ENCODE results near the gene AIFM3. TPM values are rescaled to one million over a fixed set of nuclear protein-coding genes. Genes with fewer than 3 reads are reported as not detected.

AIFM3 gene
- polyA plus RNA-seq, 1 donor from 2014 or later: 1.1 TPM

DNA sequence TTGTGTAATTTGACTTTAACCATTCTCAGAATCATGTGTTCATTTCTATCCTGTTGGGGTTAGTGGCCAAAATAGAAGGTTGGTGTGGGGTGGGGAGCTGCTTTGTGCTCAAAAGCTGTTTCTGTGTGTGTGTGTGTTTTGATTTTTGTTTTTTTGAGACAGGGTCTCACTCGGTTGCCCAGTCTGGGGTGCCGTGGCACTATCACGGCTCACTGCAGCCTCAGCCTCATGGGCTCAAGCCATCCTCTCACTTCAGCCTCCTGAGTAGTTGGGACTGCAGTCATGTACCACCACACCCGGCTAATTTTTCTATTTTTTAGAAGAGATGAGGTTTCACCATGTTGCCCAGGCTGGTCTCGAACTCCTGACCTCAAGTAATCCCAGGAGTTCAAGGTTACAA lies 18.1 kb upstream of the AIFM3 start:
- H3K4me3 ChIP-seq (ENCODE audit: low read length): no peak overlapping the region
- no peak overlapping the region for H3K9ac ChIP-seq (ENCODE audit: low read length)
- H3K79me2 ChIP-seq (replicated peaks; ENCODE audit: insufficient read depth, low read length): peaks cover 44% of the 10 kb centered on the region
- no peaks in the 10 kb centered on the region for H3F3A ChIP-seq (ENCODE audit: insufficient read depth, low read length, poor library complexity, severe bottlenecking)
- peaks cover 18% of the 10 kb centered on the region for H3K36me3 ChIP-seq (ENCODE audit: insufficient read depth, low read length)
- no peaks in the 10 kb centered on the region for H3K27me3 ChIP-seq (ENCODE audit: insufficient read depth, low read depth, low read length)
- no peaks in the 10 kb centered on the region for H3K9me2 ChIP-seq (ENCODE audit: insufficient read depth, low read length)
- H3K9me3 ChIP-seq (ENCODE audit: low read length): no peaks in the 10 kb centered on the region
- H2AFZ ChIP-seq (ENCODE audit: low read depth, low read length): no peak overlapping the region
- no peaks in the 10 kb centered on the region for H4K20me1 ChIP-seq (ENCODE audit: insufficient read depth)
- H3K4me2 ChIP-seq (ENCODE audit: low read length): no peak overlapping the region
- no peak overlapping the region for H3K27ac ChIP-seq (ENCODE audit: low read length)
- TF ChIP-seq RAD21 (conservative IDR thresholded peaks at IDR 0.05): no peak
- TF ChIP-seq EP300 (conservative IDR thresholded peaks at IDR 0.05; ENCODE audit: poor library complexity, severe bottlenecking): no peak
- no peak for TF ChIP-seq SMC3 (conservative IDR thresholded peaks at IDR 0.05; ENCODE audit: poor library complexity)
- no peak for TF ChIP-seq MXI1 (conservative IDR thresholded peaks at IDR 0.05; ENCODE audit: poor library complexity, severe bottlenecking)
- no peak for TF ChIP-seq EZH2 (IDR thresholded peaks at IDR 0.05; ENCODE audit: borderline replicate concordance, insufficient read depth, low read length, poor library complexity, severe bottlenecking)
- TF ChIP-seq POLR2AphosphoS5 (IDR thresholded peaks at IDR 0.05): no peak
- TF ChIP-seq, protein P1, sequence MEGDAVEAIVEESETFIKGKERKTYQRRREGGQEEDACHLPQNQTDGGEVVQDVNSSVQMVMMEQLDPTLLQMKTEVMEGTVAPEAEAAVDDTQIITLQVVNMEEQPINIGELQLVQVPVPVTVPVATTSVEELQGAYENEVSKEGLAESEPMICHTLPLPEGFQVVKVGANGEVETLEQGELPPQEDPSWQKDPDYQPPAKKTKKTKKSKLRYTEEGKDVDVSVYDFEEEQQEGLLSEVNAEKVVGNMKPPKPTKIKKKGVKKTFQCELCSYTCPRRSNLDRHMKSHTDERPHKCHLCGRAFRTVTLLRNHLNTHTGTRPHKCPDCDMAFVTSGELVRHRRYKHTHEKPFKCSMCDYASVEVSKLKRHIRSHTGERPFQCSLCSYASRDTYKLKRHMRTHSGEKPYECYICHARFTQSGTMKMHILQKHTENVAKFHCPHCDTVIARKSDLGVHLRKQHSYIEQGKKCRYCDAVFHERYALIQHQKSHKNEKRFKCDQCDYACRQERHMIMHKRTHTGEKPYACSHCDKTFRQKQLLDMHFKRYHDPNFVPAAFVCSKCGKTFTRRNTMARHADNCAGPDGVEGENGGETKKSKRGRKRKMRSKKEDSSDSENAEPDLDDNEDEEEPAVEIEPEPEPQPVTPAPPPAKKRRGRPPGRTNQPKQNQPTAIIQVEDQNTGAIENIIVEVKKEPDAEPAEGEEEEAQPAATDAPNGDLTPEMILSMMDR (IDR thresholded peaks at IDR 0.05; ENCODE audit: poor library complexity, severe bottlenecking): no peak
- TF ChIP-seq TAF1 (IDR thresholded peaks at IDR 0.05; ENCODE audit: low read depth): no peak
- TF ChIP-seq, protein P2, sequence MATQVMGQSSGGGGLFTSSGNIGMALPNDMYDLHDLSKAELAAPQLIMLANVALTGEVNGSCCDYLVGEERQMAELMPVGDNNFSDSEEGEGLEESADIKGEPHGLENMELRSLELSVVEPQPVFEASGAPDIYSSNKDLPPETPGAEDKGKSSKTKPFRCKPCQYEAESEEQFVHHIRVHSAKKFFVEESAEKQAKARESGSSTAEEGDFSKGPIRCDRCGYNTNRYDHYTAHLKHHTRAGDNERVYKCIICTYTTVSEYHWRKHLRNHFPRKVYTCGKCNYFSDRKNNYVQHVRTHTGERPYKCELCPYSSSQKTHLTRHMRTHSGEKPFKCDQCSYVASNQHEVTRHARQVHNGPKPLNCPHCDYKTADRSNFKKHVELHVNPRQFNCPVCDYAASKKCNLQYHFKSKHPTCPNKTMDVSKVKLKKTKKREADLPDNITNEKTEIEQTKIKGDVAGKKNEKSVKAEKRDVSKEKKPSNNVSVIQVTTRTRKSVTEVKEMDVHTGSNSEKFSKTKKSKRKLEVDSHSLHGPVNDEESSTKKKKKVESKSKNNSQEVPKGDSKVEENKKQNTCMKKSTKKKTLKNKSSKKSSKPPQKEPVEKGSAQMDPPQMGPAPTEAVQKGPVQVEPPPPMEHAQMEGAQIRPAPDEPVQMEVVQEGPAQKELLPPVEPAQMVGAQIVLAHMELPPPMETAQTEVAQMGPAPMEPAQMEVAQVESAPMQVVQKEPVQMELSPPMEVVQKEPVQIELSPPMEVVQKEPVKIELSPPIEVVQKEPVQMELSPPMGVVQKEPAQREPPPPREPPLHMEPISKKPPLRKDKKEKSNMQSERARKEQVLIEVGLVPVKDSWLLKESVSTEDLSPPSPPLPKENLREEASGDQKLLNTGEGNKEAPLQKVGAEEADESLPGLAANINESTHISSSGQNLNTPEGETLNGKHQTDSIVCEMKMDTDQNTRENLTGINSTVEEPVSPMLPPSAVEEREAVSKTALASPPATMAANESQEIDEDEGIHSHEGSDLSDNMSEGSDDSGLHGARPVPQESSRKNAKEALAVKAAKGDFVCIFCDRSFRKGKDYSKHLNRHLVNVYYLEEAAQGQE (IDR thresholded peaks at IDR 0.05; ENCODE audit: borderline replicate concordance): no peak

DNA sequence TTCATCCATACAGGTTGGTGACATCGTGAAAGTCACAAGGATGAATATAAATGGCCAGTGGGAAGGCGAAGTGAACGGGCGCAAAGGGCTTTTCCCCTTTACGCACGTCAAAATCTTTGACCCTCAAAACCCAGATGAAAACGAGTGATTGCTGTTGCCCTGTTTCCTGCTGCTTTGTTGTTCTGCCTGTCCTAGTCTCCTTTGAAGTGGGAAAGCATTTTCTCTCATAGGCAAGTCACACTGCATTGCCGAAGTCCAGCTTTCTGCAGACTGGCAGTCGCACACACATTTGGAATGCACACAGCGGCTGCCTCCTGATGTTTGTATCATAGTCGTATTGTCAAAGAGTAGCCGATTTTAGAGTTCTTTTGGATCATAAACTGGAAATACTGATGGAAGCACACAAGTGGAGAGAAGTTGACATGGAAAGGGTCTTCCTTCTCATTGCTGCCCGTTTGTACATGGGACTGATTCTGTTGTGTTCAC lies 17.3 kb upstream of the AIFM3 start:
- Histone ChIP-seq H3K27me3 (ENCODE audit: insufficient read depth, low read depth, low read length) (no peaks in the 10 kb centered on the region), H3F3A (ENCODE audit: insufficient read depth, low read length, poor library complexity, severe bottlenecking) (no peaks in the 10 kb centered on the region), H3K27ac (ENCODE audit: low read length) (no peak overlapping the region), H3K9me2 (ENCODE audit: insufficient read depth, low read length) (no peaks in the 10 kb centered on the region), H4K20me1 (ENCODE audit: insufficient read depth) (no peaks in the 10 kb centered on the region), H3K4me2 (ENCODE audit: low read length) (no peak overlapping the region), H3K36me3 (ENCODE audit: insufficient read depth, low read length) (peaks cover 18% of the 10 kb centered on the region), H3K79me2 (replicated peaks; ENCODE audit: insufficient read depth, low read length) (peaks cover 38% of the 10 kb centered on the region), H3K4me3 (ENCODE audit: low read length) (no peak overlapping the region), H3K9me3 (ENCODE audit: low read length) (no peaks in the 10 kb centered on the region), H2AFZ (ENCODE audit: low read depth, low read length) (no peak overlapping the region), H3K9ac (ENCODE audit: low read length) (no peak overlapping the region)
- TF ChIP-seq MXI1 (conservative IDR thresholded peaks at IDR 0.05; ENCODE audit: poor library complexity, severe bottlenecking) (no peak), POLR2AphosphoS5 (IDR thresholded peaks at IDR 0.05) (no peak), RAD21 (conservative IDR thresholded peaks at IDR 0.05) (no peak), EZH2 (IDR thresholded peaks at IDR 0.05; ENCODE audit: borderline replicate concordance, insufficient read depth, low read length, poor library complexity, severe bottlenecking) (no peak), EP300 (conservative IDR thresholded peaks at IDR 0.05; ENCODE audit: poor library complexity, severe bottlenecking) (no peak), TAF1 (IDR thresholded peaks at IDR 0.05; ENCODE audit: low read depth) (no peak), SMC3 (conservative IDR thresholded peaks at IDR 0.05; ENCODE audit: poor library complexity) (no peak)
- TF ChIP-seq, protein P1 (IDR thresholded peaks at IDR 0.05; ENCODE audit: poor library complexity, severe bottlenecking): no peak
- TF ChIP-seq, protein P2 (IDR thresholded peaks at IDR 0.05; ENCODE audit: borderline replicate concordance): no peak

Measured in neural cell (in vitro differentiated cells).